Measurements from ENCODE around the gene ERMN.

Gene ERMN

DNA sequence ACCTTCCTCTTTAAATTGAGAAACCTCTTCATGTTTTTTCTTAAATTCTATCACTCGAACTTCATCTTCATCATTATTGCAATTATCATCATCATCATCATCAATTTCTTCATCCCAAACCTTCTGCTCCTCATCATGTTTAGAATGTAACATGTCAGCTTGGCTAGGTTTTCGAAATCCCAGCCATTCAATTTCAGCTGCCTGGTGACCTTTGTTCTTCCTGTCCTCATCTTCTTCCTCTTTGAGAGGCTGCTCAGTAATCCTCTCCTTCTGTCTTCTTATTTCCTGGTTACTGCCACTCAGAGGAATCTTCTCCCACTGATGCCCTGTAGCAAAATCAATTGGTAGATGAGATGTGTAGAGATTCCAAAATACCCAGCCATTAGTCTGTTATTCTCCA lies 4.2 kb downstream of the ERMN start:
- no peaks in the 10 kb centered on the region for H3K36me3 ChIP-seq (ENCODE audit: control insufficient read depth, insufficient read depth, low read length)
- DNase-seq (ENCODE audit: extremely low read depth, insufficient read length), result no peak
- TF ChIP-seq, protein P1, sequence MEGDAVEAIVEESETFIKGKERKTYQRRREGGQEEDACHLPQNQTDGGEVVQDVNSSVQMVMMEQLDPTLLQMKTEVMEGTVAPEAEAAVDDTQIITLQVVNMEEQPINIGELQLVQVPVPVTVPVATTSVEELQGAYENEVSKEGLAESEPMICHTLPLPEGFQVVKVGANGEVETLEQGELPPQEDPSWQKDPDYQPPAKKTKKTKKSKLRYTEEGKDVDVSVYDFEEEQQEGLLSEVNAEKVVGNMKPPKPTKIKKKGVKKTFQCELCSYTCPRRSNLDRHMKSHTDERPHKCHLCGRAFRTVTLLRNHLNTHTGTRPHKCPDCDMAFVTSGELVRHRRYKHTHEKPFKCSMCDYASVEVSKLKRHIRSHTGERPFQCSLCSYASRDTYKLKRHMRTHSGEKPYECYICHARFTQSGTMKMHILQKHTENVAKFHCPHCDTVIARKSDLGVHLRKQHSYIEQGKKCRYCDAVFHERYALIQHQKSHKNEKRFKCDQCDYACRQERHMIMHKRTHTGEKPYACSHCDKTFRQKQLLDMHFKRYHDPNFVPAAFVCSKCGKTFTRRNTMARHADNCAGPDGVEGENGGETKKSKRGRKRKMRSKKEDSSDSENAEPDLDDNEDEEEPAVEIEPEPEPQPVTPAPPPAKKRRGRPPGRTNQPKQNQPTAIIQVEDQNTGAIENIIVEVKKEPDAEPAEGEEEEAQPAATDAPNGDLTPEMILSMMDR (IDR thresholded peaks at IDR 0.05; ENCODE audit: insufficient read depth, low read length, poor library complexity, severe bottlenecking), result no peak

DNA sequence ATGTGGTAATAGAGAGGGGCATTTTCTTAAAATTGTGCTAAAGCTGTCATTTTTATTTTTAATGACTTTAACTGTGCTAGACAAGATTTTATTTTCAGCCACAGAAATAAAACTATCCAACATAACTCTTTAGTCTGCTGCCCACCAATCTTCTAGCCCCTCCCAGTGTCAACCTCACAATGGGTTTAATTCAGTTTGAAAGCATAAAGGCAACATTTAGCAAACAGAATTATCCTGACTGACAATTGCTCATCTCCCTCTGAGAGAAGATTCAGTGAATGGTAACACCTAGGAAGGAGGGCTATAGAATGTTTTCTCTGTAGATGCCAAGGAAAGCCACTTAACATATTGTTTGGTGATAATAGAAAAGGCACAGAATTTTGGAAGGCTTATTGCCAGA lies 5.2 kb downstream of the ERMN start:
- no peaks in the 10 kb centered on the region for H3K36me3 ChIP-seq (ENCODE audit: control insufficient read depth, insufficient read depth, low read length)
- H3K27me3 ChIP-seq (replicated peaks; ENCODE audit: control insufficient read depth, insufficient read depth, low read length), result no peaks in the 10 kb centered on the region
- DNase-seq (ENCODE audit: extremely low read depth, insufficient read length), result no peak
- H3K4me3 ChIP-seq (replicated peaks; ENCODE audit: low read depth, low read length), result no peak overlapping the region
- TF ChIP-seq, protein P1 (IDR thresholded peaks at IDR 0.05; ENCODE audit: insufficient read depth, low read length, poor library complexity, severe bottlenecking), result no peak

More for the DNA sequence above, 4.2 kb downstream of the ERMN start:
- H3K27me3 ChIP-seq (replicated peaks; ENCODE audit: control insufficient read depth, insufficient read depth, low read length), result no peaks in the 10 kb centered on the region
- no peak overlapping the region for H3K4me3 ChIP-seq (replicated peaks; ENCODE audit: low read depth, low read length)

DNA sequence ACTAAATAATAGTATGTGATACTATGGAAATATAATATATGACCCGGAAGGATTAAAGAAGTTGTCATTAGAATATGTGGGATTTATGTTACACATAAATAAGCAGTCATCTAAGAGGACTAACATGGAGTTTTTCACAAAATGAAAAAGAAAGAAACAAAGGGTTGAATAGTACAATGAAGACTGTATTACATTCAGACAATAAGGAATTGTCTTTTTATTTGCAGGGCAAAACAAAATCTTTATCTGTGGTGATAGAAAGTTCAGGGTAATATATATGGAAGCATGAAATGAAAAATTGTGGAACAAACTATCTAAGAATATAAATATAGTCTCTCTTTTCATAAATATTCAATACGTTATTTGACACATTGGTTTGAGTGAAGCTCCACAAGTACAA lies 5.8 kb downstream of the ERMN start:
- no peak for DNase-seq (ENCODE audit: extremely low read depth, insufficient read length)
- Histone ChIP-seq H3K27me3 (replicated peaks; ENCODE audit: control insufficient read depth, insufficient read depth, low read length) (no peaks in the 10 kb centered on the region), H3K36me3 (ENCODE audit: control insufficient read depth, insufficient read depth, low read length) (no peaks in the 10 kb centered on the region), H3K4me3 (replicated peaks; ENCODE audit: low read depth, low read length) (no peak overlapping the region)
- TF ChIP-seq, protein P1 (IDR thresholded peaks at IDR 0.05; ENCODE audit: insufficient read depth, low read length, poor library complexity, severe bottlenecking), result no peak

DNA sequence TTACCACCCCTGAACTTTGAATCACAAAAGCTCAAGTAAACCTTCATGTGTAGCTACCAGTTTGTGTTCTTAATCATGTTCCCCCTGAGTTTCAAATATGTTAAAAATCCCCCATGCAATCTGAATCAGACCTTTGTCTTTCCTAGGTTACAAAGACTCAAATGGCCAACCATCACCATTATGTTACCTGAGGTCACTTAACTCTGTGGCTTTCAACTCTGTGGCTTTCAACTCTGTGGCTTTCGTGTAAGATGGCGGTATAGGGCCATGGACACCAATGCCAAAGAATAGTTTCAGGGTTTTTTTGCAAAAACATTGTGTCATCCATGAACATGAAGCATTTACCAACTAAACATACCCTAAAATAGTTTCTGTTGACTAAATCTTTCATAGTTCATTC lies 6.7 kb downstream of the ERMN start:
- H3K4me3 ChIP-seq (replicated peaks; ENCODE audit: low read depth, low read length), result no peak overlapping the region
- TF ChIP-seq, protein P1 (IDR thresholded peaks at IDR 0.05; ENCODE audit: insufficient read depth, low read length, poor library complexity, severe bottlenecking), result no peak
- no peaks in the 10 kb centered on the region for H3K27me3 ChIP-seq (replicated peaks; ENCODE audit: control insufficient read depth, insufficient read depth, low read length)
- no peaks in the 10 kb centered on the region for H3K36me3 ChIP-seq (ENCODE audit: control insufficient read depth, insufficient read depth, low read length)
- DNase-seq (ENCODE audit: extremely low read depth, insufficient read length), result no peak

DNA sequence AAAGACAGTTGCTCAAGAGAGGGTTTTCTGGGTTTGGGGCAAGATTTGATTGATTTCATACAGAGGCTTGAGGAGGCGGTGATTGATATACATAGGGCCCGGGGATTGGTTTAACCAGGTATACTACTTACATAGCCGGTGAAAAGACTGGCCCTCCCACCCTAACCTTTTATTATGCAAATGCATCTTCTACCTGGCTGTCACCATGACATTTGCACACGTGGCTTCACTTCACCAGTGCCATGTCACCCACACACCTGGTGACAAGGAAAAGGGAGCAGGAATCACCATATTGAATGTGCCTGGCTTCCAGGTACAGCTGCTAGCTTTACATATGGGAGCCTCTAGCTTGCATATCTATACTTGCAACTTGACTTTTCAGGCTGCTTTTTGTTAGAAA lies 9.7 kb downstream of the ERMN start:
- Histone ChIP-seq H3K27me3 (replicated peaks; ENCODE audit: control insufficient read depth, insufficient read depth, low read length) (no peaks in the 10 kb centered on the region), H3K4me3 (replicated peaks; ENCODE audit: low read depth, low read length) (no peak overlapping the region), H3K36me3 (ENCODE audit: control insufficient read depth, insufficient read depth, low read length) (no peaks in the 10 kb centered on the region)
- no peak for DNase-seq (ENCODE audit: extremely low read depth, insufficient read length)
- TF ChIP-seq, protein P1 (IDR thresholded peaks at IDR 0.05; ENCODE audit: insufficient read depth, low read length, poor library complexity, severe bottlenecking), result no peak

DNA sequence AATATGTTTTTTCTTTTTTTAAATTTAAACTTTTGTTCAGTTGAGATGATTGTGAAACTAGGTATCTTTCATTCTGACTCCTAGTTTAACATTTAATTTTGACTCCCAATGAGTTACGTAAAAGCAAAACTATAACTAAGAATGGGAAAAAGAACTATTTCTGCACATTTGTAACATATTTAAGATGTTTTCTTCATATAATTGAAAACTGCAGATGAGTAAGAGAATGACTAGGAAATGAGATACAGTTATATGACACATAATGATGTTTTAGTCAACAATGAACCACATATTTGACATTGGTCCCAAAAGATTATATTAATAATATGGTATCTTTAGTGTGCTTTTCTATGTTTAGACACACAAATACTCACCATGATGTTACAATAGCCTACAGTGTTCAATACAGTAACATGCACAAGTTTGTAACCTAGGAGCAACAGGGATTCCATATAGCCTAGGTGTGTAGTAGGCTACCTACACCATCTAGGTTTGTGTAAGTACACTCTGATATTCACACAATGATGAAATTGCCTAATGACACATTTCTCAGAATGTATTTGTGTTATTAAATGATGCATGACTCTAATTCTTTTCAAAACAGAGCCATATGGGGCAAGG lies 12.6 kb downstream of the ERMN start:
- TF ChIP-seq, protein P1 (IDR thresholded peaks at IDR 0.05; ENCODE audit: insufficient read depth, low read length, poor library complexity, severe bottlenecking), result no peak
- Histone ChIP-seq H3K27me3 (replicated peaks; ENCODE audit: control insufficient read depth, insufficient read depth, low read length) (no peaks in the 10 kb centered on the region), H3K36me3 (ENCODE audit: control insufficient read depth, insufficient read depth, low read length) (no peaks in the 10 kb centered on the region), H3K4me3 (replicated peaks; ENCODE audit: low read depth, low read length) (no peak overlapping the region)
- peak; percentile 33 for DNase-seq (ENCODE audit: extremely low read depth, insufficient read length)

Data from GM06990 (cell line).